ENCODE results near the gene TCF4. TPM values are rescaled to one million over a fixed set of nuclear protein-coding genes. Genes with fewer than 3 reads are reported as not detected.

TCF4 gene
- total and polyA plus RNA-seq, 2 of the 13 experiments (the other 11 are each of a cell fraction or from before 2014, with no cell fraction given), result not detected

DNA sequence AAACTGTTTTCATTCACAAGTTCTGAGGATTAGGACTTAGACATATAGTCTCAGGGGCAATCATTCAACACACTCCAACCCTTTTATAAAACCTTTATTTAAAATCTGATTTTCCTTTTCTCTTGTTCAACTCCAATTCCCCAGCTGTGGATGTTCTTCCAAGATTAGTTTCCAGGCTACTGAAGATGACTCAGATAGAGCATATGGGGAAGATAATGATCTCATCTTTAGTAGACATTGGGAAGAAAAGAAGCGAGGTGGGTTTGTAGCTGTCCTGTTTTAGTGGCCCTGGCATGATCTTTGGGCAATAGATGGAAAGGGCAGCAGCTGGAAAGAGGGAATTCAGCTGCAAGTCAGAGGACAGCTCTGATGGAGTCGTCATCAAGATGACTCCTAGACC is 381.1 kb downstream of the TCF4 start:
- in situ Hi-C loops (cut with HindIII; ENCODE audit: extremely low pct_ligation_motif_present, low pct_unique_long_range_greater_than_20kb) (no loop called here), intact Hi-C loops (cut with micrococcal nuclease; ENCODE audit: unreplicated experiment) (no loop called here)
- no peak overlapping the region for H3K9ac ChIP-seq (ENCODE audit: insufficient read depth, low read depth, low read length)
- WGBS (ENCODE audit: low lambda C conversion rate), result 0% methylated on average over 2 of the region's 2 CpGs
- ChIA-PET CTCF (ENCODE audit: low intra/inter-chr PET ratio, low total read pairs) (no interaction called here), POLR2A (no interaction called here)
- DNase-seq (ENCODE audit: low spot score) (no peak), ATAC-seq (no peak), FAIRE-seq (no peak)
- peaks cover 29% of the 10 kb centered on the region for H3K9me3 ChIP-seq (ENCODE audit: low read length)
- no peaks in the 10 kb centered on the region for H3K79me2 ChIP-seq (ENCODE audit: insufficient read depth, low read length)
- H3K27ac ChIP-seq (ENCODE audit: extremely low read length, insufficient read depth, low read length), result no peak overlapping the region
- TF ChIP-seq KLF16 (CRISPR knock-in tag; IDR thresholded peaks at IDR 0.05) (no peak), ZNF441 (CRISPR knock-in tag; IDR thresholded peaks at IDR 0.05; ENCODE audit: borderline replicate concordance) (no peak), ZSCAN21 (CRISPR knock-in tag; IDR thresholded peaks at IDR 0.05; ENCODE audit: borderline replicate concordance) (no peak), ZNF510 (CRISPR knock-in tag; IDR thresholded peaks at IDR 0.05; ENCODE audit: low read depth) (no peak), HDAC1 (CRISPR knock-in tag; IDR thresholded peaks at IDR 0.05) (no peak), AFF4 (CRISPR knock-in tag; IDR thresholded peaks at IDR 0.05) (no peak), E2F5 (CRISPR knock-in tag; conservative IDR thresholded peaks at IDR 0.05) (no peak), MXD4 (CRISPR knock-in tag; IDR thresholded peaks at IDR 0.05) (no peak), FOXJ3 (CRISPR knock-in tag; IDR thresholded peaks at IDR 0.05; ENCODE audit: borderline replicate concordance) (no peak)
- no peak overlapping the region for H3K4me3 ChIP-seq (replicated peaks in 1 of 3; ENCODE audit: insufficient read depth in 1 of 3, low read depth in 2 of 3, low read length in 3 of 3)
- H3K4me1 ChIP-seq (ENCODE audit: insufficient read depth, low read length), result no peaks in the 10 kb centered on the region
- no peaks in the 10 kb centered on the region for H3K36me3 ChIP-seq (replicated peaks in 1 of 2; ENCODE audit: control insufficient read depth in 1 of 2, insufficient read depth in 2 of 2, low read length in 2 of 2)
- no peaks in the 10 kb centered on the region for H3K27me3 ChIP-seq (ENCODE audit: control insufficient read depth in 1 of 2, insufficient read depth in 2 of 2, low read length in 2 of 2)
- no TSS peak for BruUV-seq (replicated peaks)
- no peak overlapping the region for H3K4me2 ChIP-seq (ENCODE audit: low read depth, low read length)
- H4K20me1 ChIP-seq (ENCODE audit: insufficient read depth, low read length), result no peaks in the 10 kb centered on the region
- no peak overlapping the region for H2AFZ ChIP-seq (ENCODE audit: low read length)

Data from HepG2 (cell line).